Trophoblast cell (in vitro differentiated cells and primary cell): ENCODE measurements around the gene MYO16.
"Not testable (repeated sequence)": the region's sequence is repeated elsewhere in the genome, so short reads cannot be mapped to it uniquely, and the experiment has no call there.

ENCODE experiments used
- DNase-seq, 2 donors: peaks; one replicate each; pipeline ENCODE4 v3.0.0-alpha.2; 2016
- H2AFZ ChIP-seq: 2 replicates; pipeline ENCODE4 v1.6.1; 2013; ENCODE audit warnings: low read length, moderate library complexity, mild to moderate bottlenecking; ENCODE audit not compliant: insufficient read depth, poor library complexity
- H2AK5ac ChIP-seq: 2 replicates; pipeline ENCODE4 v1.6.1; 2013; ENCODE audit warnings: mild to moderate bottlenecking, low read length
- H2BK120ac ChIP-seq: 2 replicates; pipeline ENCODE4 v1.6.1; 2013; ENCODE audit warnings: low read length, mild to moderate bottlenecking, moderate library complexity; ENCODE audit not compliant: insufficient read depth, poor library complexity
- H2BK12ac ChIP-seq: 2 replicates; pipeline ENCODE4 v1.6.1; 2013; ENCODE audit warnings: mild to moderate bottlenecking, low read length, moderate library complexity
- H2BK5ac ChIP-seq: 2 replicates; pipeline ENCODE4 v1.6.1; 2013; ENCODE audit warnings: low read length, low read depth, moderate library complexity, mild to moderate bottlenecking; ENCODE audit not compliant: poor library complexity
- H3K14ac ChIP-seq: 2 replicates; pipeline ENCODE4 v1.6.1; 2013; ENCODE audit warnings: mild to moderate bottlenecking, low read length
- H3K18ac ChIP-seq: 2 replicates; pipeline ENCODE4 v1.6.1; 2013; ENCODE audit warnings: mild to moderate bottlenecking, low read length
- H3K23ac ChIP-seq: 2 replicates; pipeline ENCODE4 v1.6.1; 2013; ENCODE audit warnings: low read length
- H3K27ac ChIP-seq: 2 replicates; pipeline ENCODE4 v1.5.1; 2013; ENCODE audit warnings: low read depth, mild to moderate bottlenecking, inconsistent platforms, low read length, moderate library complexity
- H3K27me3 ChIP-seq: 2 replicates; pipeline ENCODE4 v1.6.1; 2013; ENCODE audit warnings: inconsistent platforms, mild to moderate bottlenecking, low read length, moderate library complexity; ENCODE audit not compliant: insufficient read depth
- H3K36me3 ChIP-seq, 2 experiments: 1 replicate in 1 of 2; 2 replicates in 1 of 2; pipeline ENCODE4 v1.6.1; 2013; ENCODE audit warnings: low read length in 2 of 2, mild to moderate bottlenecking in 2 of 2, moderate library complexity in 1 of 2; ENCODE audit not compliant: insufficient read depth in 2 of 2, control insufficient read depth in 1 of 2
- H3K4ac ChIP-seq: 2 replicates; pipeline ENCODE4 v1.6.1; 2013; ENCODE audit warnings: low read depth, mild to moderate bottlenecking, low read length, moderate library complexity
- H3K4me1 ChIP-seq, 2 experiments: 1 replicate in 1 of 2; 2 replicates in 1 of 2; pipeline ENCODE4 v1.6.1; 2013; ENCODE audit warnings: low read length in 2 of 2, mild to moderate bottlenecking in 2 of 2, moderate library complexity in 1 of 2; ENCODE audit not compliant: insufficient read depth in 2 of 2, control insufficient read depth in 1 of 2
- H3K4me2 ChIP-seq: 2 replicates; pipeline ENCODE4 v1.6.1; 2013; ENCODE audit warnings: inconsistent platforms, mild to moderate bottlenecking, low read length, moderate library complexity
- H3K4me3 ChIP-seq: 2 replicates; pipeline ENCODE4 v1.5.1; 2013; ENCODE audit warnings: mild to moderate bottlenecking, low read depth, low read length, inconsistent platforms
- H3K79me1 ChIP-seq: one replicate; pipeline ENCODE4 v1.6.1; 2013; ENCODE audit warnings: low read length
- H3K79me2 ChIP-seq: 2 replicates; pipeline ENCODE4 v1.6.1; 2013; ENCODE audit warnings: low read length, mild to moderate bottlenecking; ENCODE audit not compliant: control insufficient read depth, insufficient read depth, poor library complexity
- H3K9ac ChIP-seq: 2 replicates; pipeline ENCODE4 v1.6.1; 2013; ENCODE audit warnings: mild to moderate bottlenecking, low read length
- H3K9me3 ChIP-seq: 2 replicates; pipeline ENCODE4 v1.6.1; 2013; ENCODE audit warnings: low read depth, mild to moderate bottlenecking, control low read depth, inconsistent platforms, low read length; ENCODE audit not compliant: insufficient read depth
- H4K12ac ChIP-seq: 2 replicates; pipeline ENCODE4 v1.6.1; 2013; ENCODE audit warnings: low read depth, mild to moderate bottlenecking, low read length, moderate library complexity
- H4K8ac ChIP-seq: 2 replicates; pipeline ENCODE4 v1.6.1; 2013; ENCODE audit warnings: low read depth, mild to moderate bottlenecking, low read length, moderate library complexity
- H4K91ac ChIP-seq: one replicate; pipeline ENCODE4 v1.6.1; 2013; ENCODE audit warnings: low read depth, mild to moderate bottlenecking, low read length, moderate library complexity
- WGBS: extraction: QIAGEN DNeasy Blood & Tissue Kit; methylation state at CpG from one replicate; pipeline ENCODE4 v1.1.7; 2013; ENCODE audit warnings: missing lambda C conversion rate; ENCODE audit not compliant: insufficient read length, insufficient coverage; ENCODE audit errors: extremely low coverage; 5-methylcytosine and 5-hydroxymethylcytosine counted together

The MYO16 gene

GRCh38 chr13:108903613-108904012 is 274.2 kb downstream of the MYO16 start:
- H3K4ac ChIP-seq = no peak overlapping the region
- no peaks in the 10 kb centered on the region for H3K36me3 ChIP-seq
- no peak overlapping the region for H3K14ac ChIP-seq
- H3K79me2 ChIP-seq = no peaks in the 10 kb centered on the region
- no peak overlapping the region for H4K8ac ChIP-seq
- DNase-seq = no peak
- no peak overlapping the region for H4K12ac ChIP-seq
- H3K27ac ChIP-seq = no peak overlapping the region
- no peaks in the 10 kb centered on the region for H3K79me1 ChIP-seq
- WGBS = no CpG with 5 or more reads among the region's 1 CpG
- H3K9me3 ChIP-seq = no peaks in the 10 kb centered on the region
- no peak overlapping the region for H3K9ac ChIP-seq
- H3K18ac ChIP-seq = no peak overlapping the region
- no peak overlapping the region for H3K23ac ChIP-seq
- no peak overlapping the region for H2BK12ac ChIP-seq
- H2BK120ac ChIP-seq = no peak overlapping the region
- H2AK5ac ChIP-seq = no peak overlapping the region
- H3K4me3 ChIP-seq = no peak overlapping the region
- H3K4me1 ChIP-seq = no peaks in the 10 kb centered on the region
- no peaks in the 10 kb centered on the region for H3K27me3 ChIP-seq
- no peak overlapping the region for H3K4me2 ChIP-seq
- H4K91ac ChIP-seq = no peak overlapping the region
- no peak overlapping the region for H2AFZ ChIP-seq
- H2BK5ac ChIP-seq = no peak overlapping the region

GRCh38 chr13:108911807-108912206 is 282.4 kb downstream of the MYO16 start:
- Histone ChIP-seq H3K27ac (no peak overlapping the region), H4K8ac (no peak overlapping the region), H3K79me1 (no peaks in the 10 kb centered on the region), H3K27me3 (no peaks in the 10 kb centered on the region), H3K36me3 (no peaks in the 10 kb centered on the region), H2BK12ac (no peak overlapping the region), H3K9ac (no peak overlapping the region), H4K91ac (no peak overlapping the region), H3K23ac (peak overlapping the region; percentile 53), H3K4me1 (no peaks in the 10 kb centered on the region), H2AFZ (no peak overlapping the region), H2BK120ac (no peak overlapping the region), H2BK5ac (no peak overlapping the region), H3K4ac (no peak overlapping the region), H3K4me3 (no peak overlapping the region), H3K14ac (no peak overlapping the region), H2AK5ac (no peak overlapping the region), H4K12ac (no peak overlapping the region), H3K4me2 (no peak overlapping the region), H3K18ac (no peak overlapping the region), H3K9me3 (no peaks in the 10 kb centered on the region), H3K79me2 (no peaks in the 10 kb centered on the region)
- no CpG with 5 or more reads among the region's 2 CpGs for WGBS
- DNase-seq = peak; percentile 25 to 54

GRCh38 chr13:108913731-108914130 is 284.3 kb downstream of the MYO16 start:
- not testable (repeated sequence) for H3K4me1 ChIP-seq, H3K4ac ChIP-seq, H3K4me2 ChIP-seq, H2AK5ac ChIP-seq, H3K14ac ChIP-seq, H3K79me1 ChIP-seq, H3K23ac ChIP-seq, H2BK120ac ChIP-seq, H3K18ac ChIP-seq, H3K79me2 ChIP-seq, H3K4me3 ChIP-seq, H3K9ac ChIP-seq, H3K27me3 ChIP-seq, H4K8ac ChIP-seq, H2BK5ac ChIP-seq, H4K91ac ChIP-seq, H3K36me3 ChIP-seq, DNase-seq, H4K12ac ChIP-seq, H2BK12ac ChIP-seq, H3K27ac ChIP-seq, H3K9me3 ChIP-seq, H2AFZ ChIP-seq
- no CpG with 5 or more reads among the region's 4 CpGs for WGBS

GRCh38 chr13:108915095-108915633 is 285.8 kb downstream of the MYO16 start:
- H2BK12ac ChIP-seq = no peak overlapping the region
- H3K9ac ChIP-seq = no peak overlapping the region
- H3K4me1 ChIP-seq = no peaks in the 10 kb centered on the region
- no peak overlapping the region for H3K14ac ChIP-seq
- no peaks in the 10 kb centered on the region for H3K36me3 ChIP-seq
- no peak overlapping the region for H2AK5ac ChIP-seq
- H2BK120ac ChIP-seq = no peak overlapping the region
- H3K4ac ChIP-seq = no peak overlapping the region
- no peak overlapping the region for H3K18ac ChIP-seq
- no peak overlapping the region for H3K4me3 ChIP-seq
- no peaks in the 10 kb centered on the region for H3K27me3 ChIP-seq
- no CpG with 5 or more reads among the region's 7 CpGs for WGBS
- no peak overlapping the region for H3K23ac ChIP-seq
- no peak overlapping the region for H4K91ac ChIP-seq
- H2AFZ ChIP-seq = no peak overlapping the region
- H3K79me2 ChIP-seq = no peaks in the 10 kb centered on the region
- no peaks in the 10 kb centered on the region for H3K79me1 ChIP-seq
- H3K27ac ChIP-seq = no peak overlapping the region
- no peak overlapping the region for H4K12ac ChIP-seq
- no peak overlapping the region for H2BK5ac ChIP-seq
- no peak overlapping the region for H4K8ac ChIP-seq
- no peaks in the 10 kb centered on the region for H3K9me3 ChIP-seq
- no peak overlapping the region for H3K4me2 ChIP-seq
- peak in 1 of 2 donors; percentile 31 for DNase-seq
